ENCODE results near the gene GRK5. TPM values are rescaled to one million over a fixed set of nuclear protein-coding genes. Genes with fewer than 3 reads are reported as not detected.

Gene GRK5
- total and polyA plus RNA-seq, 8 donors: 10.9 to 95.9 (median 34.0) TPM

- DNase-seq: no peak
- intact Hi-C loops (cut with DNase I; ENCODE audit: low total_unique reads): no loop called here
- peaks cover 0 to 8% (median 6%) of the 10 kb centered on the region in 4 donors for H3K4me1 ChIP-seq
- H3K27ac ChIP-seq: no peak overlapping the region
- no peaks in the 10 kb centered on the region for H3K9me3 ChIP-seq
- no peaks in the 10 kb centered on the region for H3K27me3 ChIP-seq
- H3K36me3 ChIP-seq: peaks cover 23 to 80% (median 74%) of the 10 kb centered on the region in 4 donors
- TF ChIP-seq POLR2A (IDR thresholded peaks at IDR 0.05) (no peak), CTCF (IDR thresholded peaks at IDR 0.05) (no peak), POLR2AphosphoS5 (IDR thresholded peaks at IDR 0.05) (no peak), EP300 (IDR thresholded peaks at IDR 0.05) (no peak)
- H3K4me3 ChIP-seq: no peak overlapping the region
- 81 to 89% (median 86%) methylated on average over 5 to 7 of the region's 7 CpGs for WGBS, 5 donors
These were observed 249.1 kb downstream of the GRK5 start for GRCh38 chr10:119456435-119456810.

- WGBS, 5 donors: 83 to 90% (median 89%) methylated on average over 21 to 28 of the region's 28 CpGs
These were observed 250.8 kb downstream of the GRK5 start for GRCh38 chr10:119457966-119458766.

GRCh38 chr10:119459681-119460340 is 252.4 kb downstream of the GRK5 start:
- peaks cover 0 to 46% (median 40%) of the 10 kb centered on the region in 4 donors for H3K36me3 ChIP-seq
- no peak for DNase-seq
- no peaks in the 10 kb centered on the region for H3K27me3 ChIP-seq
- H3K4me1 ChIP-seq: peaks cover 0 to 8% (median 6%) of the 10 kb centered on the region in 4 donors
- TF ChIP-seq POLR2AphosphoS5 (IDR thresholded peaks at IDR 0.05): no peak
- TF ChIP-seq EP300 (IDR thresholded peaks at IDR 0.05): no peak
- no peak for TF ChIP-seq POLR2A (IDR thresholded peaks at IDR 0.05)
- no peak for TF ChIP-seq CTCF (IDR thresholded peaks at IDR 0.05)
- H3K27ac ChIP-seq: no peak overlapping the region
- intact Hi-C loops (cut with DNase I; ENCODE audit: low total_unique reads): no loop called here
- no peak overlapping the region for H3K4me3 ChIP-seq
- WGBS, 5 donors: 90 to 93% (median 91%) methylated on average over 17 of the region's 17 CpGs
- H3K9me3 ChIP-seq: no peaks in the 10 kb centered on the region

More at GRCh38 chr10:119457966-119458766, 250.8 kb downstream of the GRK5 start:
- TF ChIP-seq EP300 (IDR thresholded peaks at IDR 0.05) (no peak), POLR2A (IDR thresholded peaks at IDR 0.05) (no peak), CTCF (IDR thresholded peaks at IDR 0.05) (no peak), POLR2AphosphoS5 (IDR thresholded peaks at IDR 0.05) (no peak)
- H3K27me3 ChIP-seq: no peaks in the 10 kb centered on the region
- DNase-seq: no peak
- H3K4me3 ChIP-seq: no peak overlapping the region
- peaks cover 0 to 8% (median 6%) of the 10 kb centered on the region in 4 donors for H3K4me1 ChIP-seq
- H3K9me3 ChIP-seq: no peaks in the 10 kb centered on the region
- H3K27ac ChIP-seq: no peak overlapping the region
- H3K36me3 ChIP-seq: peaks cover 7 to 62% (median 56%) of the 10 kb centered on the region in 4 donors
- intact Hi-C loops (cut with DNase I; ENCODE audit: low total_unique reads): no loop called here

GRCh38 chr10:119460369-119461195 is 253.2 kb downstream of the GRK5 start:
- DNase-seq: no peak
- H3K36me3 ChIP-seq: peaks cover 0 to 38% (median 33%) of the 10 kb centered on the region in 4 donors
- WGBS, 5 donors: 77 to 94% (median 86%) methylated on average over 11 of the region's 11 CpGs
- H3K4me1 ChIP-seq: peaks cover 0 to 8% (median 6%) of the 10 kb centered on the region in 4 donors
- intact Hi-C loops (cut with DNase I; ENCODE audit: low total_unique reads): no loop called here
- H3K27me3 ChIP-seq: no peaks in the 10 kb centered on the region
- H3K9me3 ChIP-seq: no peaks in the 10 kb centered on the region
- no peak overlapping the region for H3K27ac ChIP-seq
- TF ChIP-seq EP300 (IDR thresholded peaks at IDR 0.05) (no peak), POLR2AphosphoS5 (IDR thresholded peaks at IDR 0.05) (no peak), CTCF (IDR thresholded peaks at IDR 0.05) (no peak), POLR2A (IDR thresholded peaks at IDR 0.05) (no peak)
- no peak overlapping the region for H3K4me3 ChIP-seq
